Measurements from ENCODE around the gene IL34. TPM values are rescaled to one million over a fixed set of nuclear protein-coding genes. Genes with fewer than 3 reads are reported as not detected.
A peak's percentile ranks its signal among the peaks of the same experiment; 100 is the strongest.

IL34 gene
- total and polyA plus RNA-seq, 2 of the 13 experiments (the other 11 are each of a cell fraction or from before 2014, with no cell fraction given) = 1.2 to 1.3 TPM

DNA sequence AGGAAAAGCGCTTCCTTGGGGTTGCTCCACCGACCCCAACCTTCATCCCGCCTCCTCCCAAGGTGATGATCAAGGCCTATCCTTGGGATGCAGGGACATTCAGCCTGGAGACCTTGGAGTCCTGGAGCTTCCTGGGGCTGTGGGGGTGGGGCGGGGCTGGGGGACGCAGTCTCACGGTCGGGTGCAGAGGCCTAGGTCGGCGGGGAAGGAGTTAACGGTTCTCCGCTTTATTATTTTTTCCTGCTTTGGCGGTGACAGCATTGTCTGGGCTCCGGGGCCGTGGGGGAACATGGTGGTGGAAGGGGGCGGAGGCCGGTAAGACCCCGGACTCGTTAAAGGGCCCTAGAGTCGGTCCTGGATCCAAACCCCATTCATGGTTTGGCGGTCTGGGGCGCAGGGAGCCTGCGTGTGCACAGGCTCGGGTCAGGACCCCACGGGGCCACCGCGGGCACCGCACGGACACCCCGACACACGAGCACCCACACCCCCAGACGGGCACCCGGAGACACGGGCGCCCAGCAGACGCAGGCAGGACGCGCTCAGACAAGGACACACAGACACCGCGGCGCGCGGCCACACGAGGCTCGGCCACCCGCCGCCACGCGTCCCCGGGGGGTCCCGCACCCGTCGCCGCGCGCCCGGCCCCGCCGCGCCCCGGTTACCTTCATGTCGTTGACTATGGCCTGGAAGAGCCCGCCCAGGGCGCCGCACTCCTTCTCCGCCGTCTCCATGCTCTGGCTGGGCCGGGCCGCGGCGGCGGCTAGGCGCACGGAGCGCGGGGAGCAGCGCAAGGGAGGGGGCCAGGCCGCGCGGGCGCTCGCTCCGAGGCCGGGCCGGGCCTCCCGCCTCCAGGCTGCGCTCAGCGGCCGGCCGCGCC lies 38.9 kb downstream of the IL34 start (continued):
- 0 out of 2 replicates have a peak, but pooled peaks have one; percentile 8 for TF ChIP-seq ZBTB3 (CRISPR knock-in tag; IDR thresholded peaks at IDR 0.05; ENCODE audit: borderline replicate concordance, low read depth)
- TF ChIP-seq RXRA (CRISPR knock-in tag; IDR thresholded peaks at IDR 0.05) = 0 out of 2 replicates have a peak, but pooled peaks have one; percentile 26
- no peak for TF ChIP-seq ZNF720 (CRISPR knock-in tag; IDR thresholded peaks at IDR 0.05)
- TF ChIP-seq PAWR (CRISPR knock-in tag; IDR thresholded peaks at IDR 0.05; ENCODE audit: borderline replicate concordance) = no peak
- no peak for TF ChIP-seq CBX2 (IDR thresholded peaks at IDR 0.05; ENCODE audit: low read depth, low read length)
- no peak for TF ChIP-seq CBX2 (CRISPR knock-in tag; IDR thresholded peaks at IDR 0.05; ENCODE audit: low read depth)
- no peak for TF ChIP-seq DMAP1 (CRISPR knock-in tag; IDR thresholded peaks at IDR 0.05)
- no peak for TF ChIP-seq ATRX (CRISPR knock-in tag; IDR thresholded peaks at IDR 0.05; ENCODE audit: borderline replicate concordance)
- TF ChIP-seq ZNF331 (CRISPR knock-in tag; IDR thresholded peaks at IDR 0.05) = no peak
- TF ChIP-seq ZNF773 (CRISPR knock-in tag; IDR thresholded peaks at IDR 0.05; ENCODE audit: borderline replicate concordance) = no peak; the same call in 1 of the 2 replicates
- no peak for TF ChIP-seq HNF1B (CRISPR knock-in tag; IDR thresholded peaks at IDR 0.05)
- TF ChIP-seq AKNA (CRISPR knock-in tag; IDR thresholded peaks at IDR 0.05; ENCODE audit: borderline replicate concordance) = no peak
- TF ChIP-seq ZSCAN29 (CRISPR knock-in tag; conservative IDR thresholded peaks at IDR 0.05) = no peak; the same call in 1 of the 2 replicates
- 0 out of 2 replicates have a peak, but pooled peaks have one; percentile 50 for TF ChIP-seq FUBP1 (CRISPR knock-in tag; IDR thresholded peaks at IDR 0.05; ENCODE audit: borderline replicate concordance)
- TF ChIP-seq ZNF225 (CRISPR knock-in tag; IDR thresholded peaks at IDR 0.05) = no peak
- no peak for TF ChIP-seq ELK4 (CRISPR knock-in tag; IDR thresholded peaks at IDR 0.05; ENCODE audit: borderline replicate concordance)
- TF ChIP-seq ZNF550 (CRISPR knock-in tag; IDR thresholded peaks at IDR 0.05; ENCODE audit: borderline replicate concordance) = no peak
- peak; percentile 54; the same call in 1 of the 2 replicates for TF ChIP-seq ZBTB7B (CRISPR knock-in tag; IDR thresholded peaks at IDR 0.05)
- TF ChIP-seq ZNF629 (CRISPR knock-in tag; conservative IDR thresholded peaks at IDR 0.05) = no peak
- TF ChIP-seq ZNF234 (CRISPR knock-in tag; conservative IDR thresholded peaks at IDR 0.05) = no peak
